GM18508 (cell line): ENCODE measurements around the gene HPN.

Source experiments
- ATAC-seq: cut with Tn5 transposase; IDR thresholded peaks from one replicate; pipeline ENCODE4 v1.9.1; 2021; ENCODE audit warnings: moderate number of reproducible peaks; ENCODE audit not compliant: insufficient read depth, unreplicated experiment

The HPN gene

GRCh38 chr19:35076026-35076370 lies 34.5 kb downstream of the HPN start:
- ATAC-seq = no peak

GRCh38 chr19:35076657-35077056 lies 35.1 kb downstream of the HPN start:
- ATAC-seq = no peak

GRCh38 chr19:35077411-35078223 lies 36.1 kb downstream of the HPN start:
- ATAC-seq = no peak

GRCh38 chr19:35079826-35080225 lies 38.3 kb downstream of the HPN start:
- no peak for ATAC-seq

GRCh38 chr19:35080613-35081170 lies 39.2 kb downstream of the HPN start:
- ATAC-seq = no peak

- ATAC-seq = no peak
These were observed 39.7 kb downstream of the HPN start for GRCh38 chr19:35081201-35081600.

GRCh38 chr19:35083691-35084508 lies 42.4 kb downstream of the HPN start:
- ATAC-seq = no peak

- no peak for ATAC-seq
These were observed 42.9 kb downstream of the HPN start for GRCh38 chr19:35084509-35084762.

- ATAC-seq = no peak
These were observed 44.4 kb downstream of the HPN start for GRCh38 chr19:35085947-35086346.

GRCh38 chr19:35086455-35086854 lies 44.9 kb downstream of the HPN start:
- ATAC-seq = no peak

GRCh38 chr19:35087393-35087792 lies 45.9 kb downstream of the HPN start:
- ATAC-seq = no peak

GRCh38 chr19:35088131-35088913 lies 46.8 kb downstream of the HPN start:
- no peak for ATAC-seq

- no peak for ATAC-seq
These were observed 48.0 kb downstream of the HPN start for GRCh38 chr19:35089554-35089953.

- ATAC-seq = no peak
These were observed 48.6 kb downstream of the HPN start for GRCh38 chr19:35090160-35090505.

GRCh38 chr19:35090506-35091214 lies 49.1 kb downstream of the HPN start:
- no peak for ATAC-seq

GRCh38 chr19:35093430-35093829 lies 51.9 kb downstream of the HPN start:
- no peak for ATAC-seq

- ATAC-seq = no peak
These were observed 52.6 kb downstream of the HPN start for GRCh38 chr19:35093941-35094647.

- no peak for ATAC-seq
These were observed 53.1 kb downstream of the HPN start for GRCh38 chr19:35094656-35095055.

- ATAC-seq = no peak
These were observed 54.3 kb downstream of the HPN start for GRCh38 chr19:35095667-35096368.
